Measurements from ENCODE around the gene CMC1. TPM values are rescaled to one million over a fixed set of nuclear protein-coding genes. Genes with fewer than 3 reads are reported as not detected.

Gene CMC1
- polyA plus RNA-seq, 4 donors: 15.8 to 35.0 (median 31.5) TPM

DNA sequence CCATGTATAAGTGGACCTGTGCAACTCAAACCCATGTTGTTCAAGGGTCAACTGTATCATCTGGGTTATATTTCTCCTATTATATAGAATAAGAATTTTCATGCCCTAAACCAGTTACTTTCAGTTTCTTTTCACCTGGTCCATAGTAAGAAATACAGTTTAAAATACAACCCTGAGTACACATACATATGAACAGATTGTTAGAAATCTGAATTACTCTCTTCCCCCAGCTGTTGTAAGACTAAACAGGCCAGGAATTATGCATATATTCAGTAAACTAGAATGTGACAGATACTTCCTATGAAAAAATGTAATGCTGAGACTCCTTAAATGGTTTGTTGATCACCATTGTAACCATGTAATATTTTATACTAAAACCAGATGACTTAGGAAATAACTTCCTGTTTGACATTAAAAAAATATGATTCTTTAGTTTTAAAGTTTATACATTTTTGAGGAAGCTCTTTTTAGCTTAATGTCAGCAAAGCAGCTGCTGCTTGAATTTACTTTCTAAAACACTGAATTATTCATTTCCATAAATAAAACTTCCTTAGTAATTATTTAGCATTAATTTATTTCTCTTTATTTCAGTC lies 54.6 kb downstream of the CMC1 start:
- DNase-seq (ENCODE audit: low read depth in 4 of 4, low spot score in 3 of 4): no peak

DNA sequence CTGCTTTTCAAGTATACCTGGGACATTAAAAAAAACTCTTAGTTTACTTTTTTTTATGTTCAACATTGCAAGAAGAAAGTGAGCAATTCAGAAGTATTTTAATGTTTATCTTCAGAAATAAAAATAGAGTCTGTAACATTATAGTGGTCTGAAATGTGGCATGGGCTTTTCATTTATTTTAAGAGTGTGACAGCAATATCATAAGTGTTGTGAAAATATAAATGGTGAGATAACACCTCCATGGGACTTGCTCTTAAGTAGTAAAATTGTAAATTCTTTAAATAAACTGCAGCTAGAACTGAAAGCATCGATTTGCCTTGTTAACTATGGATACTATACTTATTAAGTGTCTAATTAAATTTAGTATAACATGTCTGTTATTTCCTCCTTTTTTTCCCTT lies 58.3 kb downstream of the CMC1 start:
- DNase-seq (ENCODE audit: low read depth in 4 of 4, low spot score in 3 of 4): no peak

DNA sequence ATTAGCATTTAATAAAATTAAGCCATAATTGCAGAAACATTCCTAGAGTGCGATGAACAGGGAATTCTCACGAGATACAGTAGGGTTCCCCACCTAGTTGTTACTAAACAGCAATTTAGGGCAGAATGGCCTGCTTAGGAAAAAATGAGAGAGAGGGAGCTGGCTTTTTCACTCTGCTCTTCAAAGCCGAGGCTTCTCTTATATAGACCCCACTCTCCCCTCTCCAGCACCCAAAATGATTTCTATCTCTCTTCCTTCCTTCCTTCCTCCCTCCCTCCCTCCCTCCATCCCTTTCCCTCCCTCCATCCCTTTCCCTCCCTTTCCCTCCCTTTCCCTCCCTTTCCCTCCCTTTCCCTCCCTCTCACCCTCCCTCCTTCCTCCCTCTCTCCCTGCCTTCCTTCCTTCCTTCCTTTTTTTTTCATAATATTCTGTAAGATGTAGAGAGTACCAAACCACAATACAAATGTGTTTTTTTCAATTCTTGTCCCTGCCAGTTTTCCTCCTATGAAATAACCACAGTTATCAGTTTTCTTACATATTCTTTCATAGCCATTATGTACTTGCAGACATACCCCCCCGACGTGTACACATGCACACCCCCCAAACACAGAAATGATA lies 59.0 kb downstream of the CMC1 start:
- no peak for DNase-seq (ENCODE audit: low read depth in 4 of 4, low spot score in 3 of 4)

DNA sequence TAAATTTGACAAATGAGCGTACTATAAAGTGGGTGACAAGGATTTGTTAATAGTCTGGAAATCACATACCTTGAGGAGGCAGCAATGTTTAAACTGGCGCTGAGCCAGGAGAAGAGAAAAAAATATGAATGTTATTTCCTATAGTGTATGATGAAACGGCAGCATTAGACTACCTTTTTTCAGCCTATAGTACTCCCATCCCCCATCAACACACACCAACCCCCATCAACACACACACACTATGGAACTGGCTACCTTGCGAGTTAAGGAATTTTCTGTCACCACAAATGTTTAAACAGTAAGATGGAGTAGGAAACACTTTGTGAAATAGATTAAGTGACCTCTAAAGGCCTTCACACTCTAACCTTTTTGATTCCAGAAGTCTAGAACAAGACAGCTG lies 60.3 kb downstream of the CMC1 start:
- no peak for DNase-seq (ENCODE audit: low read depth in 4 of 4, low spot score in 3 of 4)

DNA sequence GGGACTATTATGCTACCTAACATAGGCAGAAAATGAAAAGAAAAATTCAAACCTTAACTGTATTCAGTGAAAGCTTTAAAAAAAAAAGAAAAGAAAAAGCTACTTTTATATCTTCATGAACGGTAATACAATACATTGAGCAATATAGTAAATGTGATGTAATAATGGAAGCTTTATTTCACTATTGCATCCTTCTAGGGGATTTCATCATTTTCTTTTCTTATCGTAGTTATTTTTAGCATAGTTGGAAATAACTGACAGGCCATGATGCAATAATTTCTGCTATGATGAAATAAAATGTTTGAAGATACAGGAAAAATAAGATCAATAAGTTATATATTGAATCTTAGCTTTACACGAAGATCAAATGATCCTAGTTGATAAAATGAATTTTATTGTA lies 66.8 kb downstream of the CMC1 start:
- no peak for DNase-seq (ENCODE audit: low read depth in 4 of 4, low spot score in 3 of 4)

DNA sequence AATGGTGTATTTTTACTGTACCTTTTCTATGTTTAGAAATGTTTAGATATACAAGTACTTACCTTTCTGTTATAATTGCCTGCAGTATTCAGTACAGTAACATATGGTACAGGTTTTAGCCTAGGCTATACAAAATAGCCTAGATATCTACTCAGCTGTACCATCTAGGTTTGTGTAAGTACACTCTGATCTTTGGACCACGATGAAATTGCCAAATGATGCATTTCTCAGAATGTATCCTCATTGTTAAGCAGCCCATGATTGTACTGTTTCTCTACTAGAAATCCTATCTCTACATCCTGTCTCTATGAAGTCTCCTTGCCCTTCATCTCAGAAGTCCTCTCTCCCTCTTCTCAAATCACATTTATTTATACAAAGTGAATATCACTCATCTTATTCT lies 74.3 kb downstream of the CMC1 start:
- DNase-seq (ENCODE audit: low read depth in 4 of 4, low spot score in 3 of 4): no peak

DNA sequence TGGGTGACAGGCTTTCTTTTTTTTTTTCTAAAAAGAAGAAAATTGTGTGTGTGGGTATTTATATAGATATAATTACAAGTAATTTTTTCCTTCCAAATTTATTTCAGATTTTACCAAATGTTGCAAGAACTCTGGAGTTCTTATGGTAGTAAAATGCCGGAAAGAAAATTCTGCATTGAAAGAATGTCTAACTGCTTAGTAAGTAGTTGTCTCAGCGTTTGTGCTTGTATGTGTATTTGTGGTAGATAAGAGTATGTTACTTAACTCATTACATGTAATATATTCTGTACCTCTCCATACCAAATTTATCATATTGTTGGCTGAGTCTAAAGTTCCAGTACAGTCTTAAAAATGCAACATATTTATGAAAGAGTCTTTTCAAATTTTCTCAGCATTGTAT lies 74.8 kb downstream of the CMC1 start:
- no peak for DNase-seq (ENCODE audit: low read depth in 4 of 4, low spot score in 3 of 4)

DNA sequence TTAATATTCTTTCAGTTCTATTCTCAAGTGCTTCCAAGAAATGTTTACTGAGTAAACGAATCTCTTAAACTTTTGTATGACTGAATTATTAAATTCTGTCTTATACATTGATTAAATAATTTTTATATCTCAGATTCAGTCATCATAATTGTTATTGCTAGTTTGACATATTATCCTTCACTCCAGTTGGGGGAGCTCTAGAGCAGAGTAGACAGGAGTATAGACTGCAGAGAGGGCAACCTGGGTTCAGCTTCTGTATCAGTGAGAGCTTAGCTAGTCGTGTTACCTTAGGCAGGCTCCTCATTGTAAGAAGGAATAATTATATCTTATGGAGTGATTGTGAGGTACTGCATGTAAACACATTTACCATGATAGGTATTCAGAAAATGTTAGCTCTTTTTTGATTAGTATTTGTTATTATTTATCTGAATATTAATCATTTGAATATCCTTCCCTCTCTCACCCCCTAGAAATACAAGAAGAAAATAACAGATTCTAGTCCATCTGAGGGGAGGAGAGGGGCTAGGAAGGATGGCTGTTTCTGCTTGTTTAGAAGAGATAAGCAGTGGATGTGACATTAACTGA lies 76.1 kb downstream of the CMC1 start:
- no peak for DNase-seq (ENCODE audit: low read depth in 4 of 4, low spot score in 3 of 4)

DNA sequence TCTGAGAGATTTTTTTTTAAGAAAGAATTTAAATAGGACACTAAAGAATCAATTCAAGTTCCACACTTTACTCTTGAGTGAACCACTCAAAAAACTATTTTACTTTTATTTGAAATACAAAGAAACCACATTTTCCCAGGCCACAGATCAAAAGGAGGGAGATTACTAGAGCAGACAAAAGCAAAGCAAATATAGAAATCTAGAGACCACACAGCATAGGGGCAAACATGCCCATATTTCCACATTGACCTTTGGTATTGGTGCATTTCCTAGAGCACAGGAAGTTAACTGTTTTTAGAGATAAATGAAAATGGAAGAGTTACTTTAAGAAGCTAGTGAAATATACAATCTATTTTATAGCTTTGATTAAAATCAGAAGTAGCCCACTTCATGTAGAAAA lies 79.6 kb downstream of the CMC1 start:
- no peak for DNase-seq (ENCODE audit: low read depth in 4 of 4, low spot score in 3 of 4)

DNA sequence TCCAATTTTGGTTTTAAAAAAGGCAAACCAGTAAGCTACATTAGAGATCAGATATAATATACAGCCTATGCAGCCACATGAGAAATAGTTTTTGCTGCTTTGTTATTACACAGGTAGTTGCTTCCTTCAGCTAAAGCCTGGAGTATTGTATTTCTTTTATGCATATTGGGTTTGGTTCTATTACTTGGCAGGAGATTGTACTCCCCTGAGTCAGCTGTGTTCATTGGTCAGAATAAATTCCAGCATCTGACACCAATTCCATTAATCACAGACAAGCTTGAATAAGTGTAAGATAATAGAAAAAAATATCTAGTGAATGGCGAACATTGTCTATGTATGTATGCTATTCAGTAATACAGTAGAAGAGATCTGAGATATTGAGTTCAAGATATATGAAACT lies 81.0 kb downstream of the CMC1 start:
- no peak for DNase-seq (ENCODE audit: low read depth in 4 of 4, low spot score in 3 of 4)

DNA sequence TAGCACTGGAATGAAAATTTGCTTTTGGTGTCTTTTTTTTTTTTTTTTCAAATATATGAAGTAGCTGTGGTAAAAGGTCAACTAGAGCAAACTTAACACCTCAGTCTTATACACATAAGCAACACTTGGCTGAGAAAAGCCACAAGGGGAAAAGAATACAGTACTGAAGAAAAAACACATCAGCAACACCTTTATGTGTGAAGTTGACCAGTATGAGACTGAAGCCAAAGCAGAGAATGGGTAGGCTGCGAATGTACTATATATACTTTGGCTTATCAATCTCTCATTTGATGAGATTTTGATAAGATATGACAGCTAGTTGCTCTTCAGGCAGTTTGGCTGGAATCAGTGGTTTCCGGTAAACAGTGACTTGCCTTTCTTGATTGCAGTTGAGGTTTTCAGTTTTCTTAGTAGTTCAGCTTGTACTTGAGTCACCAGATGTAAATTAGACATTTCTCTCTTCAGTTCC lies 85.1 kb downstream of the CMC1 start:
- DNase-seq (ENCODE audit: low read depth in 4 of 4, low spot score in 3 of 4): no peak

DNA sequence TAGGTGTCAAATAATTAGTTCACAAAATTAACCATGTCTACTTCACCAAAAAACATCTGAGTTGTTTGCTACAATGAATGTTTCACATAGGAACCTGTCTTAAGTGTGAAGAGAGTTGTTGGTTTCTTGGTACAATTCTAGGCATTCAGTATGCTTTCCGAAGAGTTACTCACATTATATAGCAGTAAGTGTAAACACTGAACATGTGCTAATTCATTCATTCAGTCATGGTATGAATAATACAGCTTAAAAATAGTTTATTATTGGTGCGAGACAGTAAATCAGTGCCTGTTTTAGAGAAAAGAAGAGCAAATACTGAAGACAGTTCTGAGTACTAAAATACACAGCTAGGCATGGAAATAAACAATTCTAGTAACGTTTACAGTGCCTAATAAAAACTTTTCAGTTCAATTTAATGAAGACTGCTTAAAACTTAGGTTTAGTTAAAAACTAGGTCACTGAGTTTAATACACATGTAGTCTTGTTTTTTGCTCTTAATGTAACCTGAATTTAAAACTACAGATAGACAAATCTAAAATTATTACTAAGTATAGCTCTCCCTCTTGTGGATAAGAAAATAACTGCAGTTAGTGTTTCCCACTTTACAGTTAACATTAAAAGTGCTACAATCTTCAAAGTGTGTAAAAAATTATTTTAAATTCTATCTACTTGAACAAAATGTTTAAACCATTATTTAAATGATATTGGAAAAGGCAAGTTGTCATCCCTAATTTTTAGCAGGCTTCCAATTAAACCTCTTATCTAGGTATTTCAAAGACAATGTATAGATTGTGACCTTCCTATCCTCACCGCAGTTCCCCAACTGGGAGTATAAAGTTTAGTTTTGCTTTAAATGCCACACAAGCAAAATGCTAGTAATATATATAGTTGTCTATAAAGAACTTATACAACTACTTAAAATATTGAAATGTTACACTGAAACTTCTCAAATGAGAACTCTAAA lies 87.1 kb downstream of the CMC1 start:
- DNase-seq (ENCODE audit: low read depth in 4 of 4, low spot score in 3 of 4): no peak

DNA sequence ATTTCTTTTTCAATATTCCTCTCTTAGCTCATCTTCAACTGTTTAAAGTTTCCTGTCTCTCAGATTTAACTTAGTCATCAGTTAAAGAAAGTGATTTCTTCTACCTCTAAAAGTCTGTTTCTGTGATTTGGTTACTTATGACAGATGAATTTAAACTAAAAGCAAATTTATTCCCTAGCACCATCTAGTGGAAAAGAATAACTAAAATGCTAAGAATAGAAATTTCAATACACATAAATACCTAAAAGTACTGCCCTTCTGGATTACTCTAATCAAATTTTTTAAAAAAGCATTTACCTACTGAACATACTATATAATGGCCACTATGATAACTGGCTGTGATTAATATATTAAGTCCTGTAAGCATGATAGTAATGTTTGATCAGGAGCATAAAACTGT lies 93.1 kb downstream of the CMC1 start:
- no peak for DNase-seq (ENCODE audit: low read depth in 4 of 4, low spot score in 3 of 4)

DNA sequence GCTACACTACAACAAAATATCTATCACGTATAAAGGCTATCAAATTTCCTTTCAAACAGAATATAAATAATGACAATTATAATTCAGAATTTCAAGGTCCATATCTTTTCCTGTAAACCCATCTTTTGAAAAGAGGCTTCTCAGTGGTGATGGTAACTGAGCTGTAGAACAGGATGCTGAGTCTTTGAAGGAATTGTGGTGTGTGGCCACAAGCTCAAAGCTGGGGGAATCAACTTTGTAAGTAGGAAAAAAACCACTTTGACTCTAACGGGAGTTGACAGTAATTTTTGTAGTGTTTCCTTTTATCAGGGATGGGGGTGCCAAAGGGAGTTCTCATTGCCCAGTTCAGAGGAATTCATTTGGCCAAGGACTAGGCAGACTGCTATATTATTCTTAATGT lies 93.8 kb downstream of the CMC1 start:
- DNase-seq (ENCODE audit: low read depth in 4 of 4, low spot score in 3 of 4): no peak

DNA sequence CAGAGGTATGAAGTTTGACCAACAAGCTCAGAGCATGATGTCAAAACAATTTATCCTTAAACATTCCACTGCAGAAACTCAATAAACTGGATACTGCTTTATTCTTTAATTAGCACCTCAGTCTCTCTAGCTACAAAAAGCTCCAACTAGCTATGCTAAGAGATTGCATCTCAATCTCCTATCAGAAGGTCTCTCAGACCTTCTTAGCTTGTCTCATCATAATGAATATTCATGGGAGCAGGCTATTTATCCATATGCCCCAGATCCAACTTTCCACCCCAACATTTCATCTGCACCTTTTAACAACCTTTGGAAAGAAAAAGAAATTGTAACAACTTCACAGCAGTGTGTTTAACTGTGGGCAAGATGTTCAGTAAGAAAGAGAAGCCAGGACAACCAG lies 95.8 kb downstream of the CMC1 start:
- no peak for DNase-seq (ENCODE audit: low read depth in 4 of 4, low spot score in 3 of 4)

DNA sequence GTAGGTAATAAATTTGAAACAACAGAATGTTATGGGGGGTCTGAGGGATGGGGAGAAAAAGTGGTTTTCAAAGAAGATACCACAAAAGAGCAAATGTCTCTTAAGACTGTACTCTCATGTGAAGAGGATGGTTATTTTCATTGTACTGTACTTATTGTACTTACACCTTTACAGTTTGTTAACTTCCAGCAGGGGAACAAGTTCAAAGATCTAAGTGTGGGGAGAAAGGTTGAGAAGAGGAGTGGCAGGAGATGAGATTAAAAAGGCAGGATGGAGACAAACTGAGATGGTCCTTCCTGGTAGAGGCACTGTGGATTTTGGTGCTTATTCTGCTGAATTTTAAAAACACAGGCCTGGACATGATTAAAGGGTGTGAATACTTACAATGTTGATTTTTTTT lies 101.7 kb downstream of the CMC1 start:
- DNase-seq (ENCODE audit: low read depth in 4 of 4, low spot score in 3 of 4): no peak

DNA sequence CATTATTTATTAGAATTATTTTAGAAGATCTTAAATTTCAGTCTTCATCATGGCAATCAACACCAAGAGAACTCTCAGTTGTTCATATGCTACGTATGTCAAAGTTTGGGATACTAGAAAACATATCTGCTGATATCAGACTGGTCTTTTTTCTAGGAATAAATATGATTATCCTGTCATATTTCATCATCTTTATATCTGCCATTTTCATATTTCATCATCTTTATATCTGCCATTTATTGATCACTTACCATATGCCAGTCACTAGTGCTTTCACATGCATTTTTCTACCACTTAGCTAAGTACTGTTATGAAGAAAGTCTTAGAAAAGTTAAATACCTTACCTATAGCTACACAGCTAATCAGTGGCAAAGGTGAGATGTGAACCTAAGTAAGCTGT lies 104.3 kb downstream of the CMC1 start:
- no peak for DNase-seq (ENCODE audit: low read depth in 4 of 4, low spot score in 3 of 4)

DNA sequence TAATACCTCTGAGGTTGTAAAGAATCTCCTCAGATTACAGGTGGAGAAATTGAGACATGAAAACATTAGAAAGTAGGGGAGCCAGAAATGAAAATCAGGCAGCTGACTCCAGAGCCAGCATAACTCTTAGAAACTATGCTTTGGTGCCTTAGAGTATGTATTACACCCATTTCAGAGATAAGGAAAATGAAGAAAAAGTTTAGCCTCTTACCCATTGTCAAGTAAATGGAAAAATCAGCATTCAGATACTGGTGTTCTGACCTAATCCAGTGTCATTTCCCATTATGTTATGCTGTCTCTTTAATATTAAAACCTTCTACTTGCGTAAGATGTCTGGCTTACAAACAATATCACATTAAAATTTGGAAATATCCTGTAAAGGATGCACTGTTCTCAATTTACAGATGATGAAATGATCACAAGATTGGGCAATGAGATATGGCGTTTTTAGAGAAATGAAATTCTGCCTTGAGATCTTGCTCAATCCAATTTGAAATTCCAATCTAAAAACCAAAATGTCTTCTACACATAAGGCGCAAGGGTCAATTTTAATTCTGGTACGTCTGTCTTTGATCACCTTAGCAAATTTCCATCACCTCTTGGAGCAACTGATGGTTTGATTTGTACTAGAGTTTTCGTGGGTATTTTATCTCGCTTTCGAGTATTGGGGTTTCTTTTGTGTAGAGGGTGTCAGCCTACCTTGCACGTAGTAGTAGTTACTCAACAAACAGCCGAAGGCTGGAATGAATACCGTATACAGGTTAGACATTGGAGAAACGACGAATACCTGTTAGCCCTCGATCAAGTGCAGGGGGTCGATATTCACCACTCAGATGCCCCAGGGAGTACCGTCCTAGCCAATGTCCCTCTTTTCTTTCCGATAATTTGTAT lies 106.2 kb downstream of the CMC1 start:
- DNase-seq (ENCODE audit: low read depth in 4 of 4, low spot score in 3 of 4): no peak

DNA sequence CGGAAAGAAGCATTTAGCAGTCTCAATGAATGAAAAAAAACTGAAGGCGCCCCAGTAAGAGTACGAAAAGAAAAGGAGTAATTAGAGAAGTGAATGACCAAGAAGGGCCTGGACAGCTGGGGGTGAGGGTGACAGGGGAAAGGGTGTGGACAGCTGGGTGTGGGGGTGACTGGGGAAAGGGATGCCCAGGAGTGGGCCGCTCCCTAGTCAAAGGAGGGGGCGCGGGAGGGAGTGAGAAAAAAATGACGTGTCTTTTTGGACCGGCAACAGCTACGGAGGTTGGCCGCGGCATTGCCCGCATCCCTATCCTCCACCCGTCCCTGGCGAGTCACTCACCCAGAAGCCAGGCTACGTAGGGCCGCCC lies 106.8 kb downstream of the CMC1 start:
- DNase-seq (ENCODE audit: low read depth in 4 of 4, low spot score in 3 of 4): no peak

Data from left renal pelvis (tissue), 4 donors.